HG03439 (cell line): ENCODE measurements around the gene GLT1D1.

ENCODE experiments used
- ATAC-seq: cut with Tn5 transposase; IDR thresholded peaks from one replicate; pipeline ENCODE4 v1.9.1; 2021; ENCODE audit warnings: mild to moderate bottlenecking, moderate library complexity; ENCODE audit not compliant: unreplicated experiment

The GLT1D1 gene

DNA sequence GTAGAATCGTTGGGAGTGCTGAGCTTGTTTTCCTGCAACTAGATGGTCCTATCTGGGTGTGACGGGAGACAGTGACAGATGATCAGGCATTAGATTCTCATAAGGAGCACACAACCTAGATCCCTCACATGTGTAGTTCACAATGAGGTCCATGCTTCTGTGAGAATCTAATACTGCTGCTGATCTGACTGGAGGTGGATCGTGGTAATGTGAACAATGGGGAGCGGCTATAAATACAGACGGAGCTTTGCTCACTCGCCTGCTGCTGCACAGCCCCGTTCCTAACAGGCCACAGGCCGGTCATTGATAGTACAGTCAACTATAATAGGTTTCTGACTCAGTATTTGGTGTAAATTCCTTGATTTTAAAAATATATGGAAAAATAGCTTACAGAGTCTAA, 138.8 kb downstream of the GLT1D1 start:
- ATAC-seq = no peak

DNA sequence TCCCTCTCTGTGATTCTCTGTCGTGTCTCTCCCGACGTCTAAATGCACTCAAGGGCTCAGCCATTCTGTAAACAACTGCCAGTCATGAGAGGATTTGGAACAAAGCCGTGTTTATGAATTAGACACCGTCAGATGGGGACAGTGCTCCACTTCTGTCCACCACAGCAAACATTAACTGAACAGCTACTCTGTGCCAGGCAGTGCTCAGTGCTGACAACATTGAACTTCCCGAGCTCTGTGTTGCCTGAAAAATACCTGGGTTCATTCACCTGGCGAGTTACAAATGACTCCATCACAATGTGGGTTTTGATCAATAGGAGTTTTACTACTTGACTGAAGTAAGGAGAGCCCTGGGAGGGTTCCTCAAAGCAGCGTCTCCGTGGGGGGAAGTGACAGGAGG, 139.3 kb downstream of the GLT1D1 start:
- no peak for ATAC-seq

DNA sequence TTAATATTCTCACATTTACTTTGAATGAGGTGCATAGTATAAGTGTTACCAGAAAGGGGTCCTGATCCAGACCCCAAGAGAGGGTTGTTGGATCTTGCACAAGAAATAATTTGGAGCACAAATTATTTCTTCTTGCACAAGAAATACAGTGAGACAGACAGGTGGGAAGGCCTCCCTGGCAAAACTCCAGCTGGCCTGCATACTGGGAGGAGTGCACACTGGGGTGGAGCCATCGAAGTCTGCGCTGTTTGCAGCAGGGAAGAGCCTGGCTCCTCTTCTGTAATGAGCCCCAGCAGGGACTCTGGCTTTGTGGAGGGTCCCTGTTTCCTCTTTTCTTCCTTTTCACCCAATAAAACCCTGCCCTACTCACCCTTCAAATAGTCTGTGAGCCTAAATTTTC, 141.6 kb downstream of the GLT1D1 start:
- ATAC-seq = no peak

DNA sequence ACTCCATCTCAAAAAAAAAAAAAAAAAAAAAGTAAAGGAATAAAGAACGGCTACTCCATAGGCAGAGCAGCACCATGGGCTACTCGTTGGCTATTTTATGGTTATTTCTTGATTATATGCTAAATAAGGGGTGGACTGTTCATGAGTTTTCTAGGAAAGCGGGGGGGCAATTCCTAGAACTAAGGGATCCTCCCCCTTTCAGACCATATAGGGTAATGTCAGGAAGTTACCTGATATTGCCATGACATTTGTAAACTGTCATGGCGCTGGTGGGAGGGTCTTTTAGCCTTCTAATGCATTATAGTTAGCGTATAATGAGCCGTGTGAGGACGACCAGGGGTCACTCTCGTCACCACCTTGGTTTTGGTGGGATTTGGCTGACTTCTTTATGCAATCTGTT, 142.3 kb downstream of the GLT1D1 start:
- no peak for ATAC-seq

DNA sequence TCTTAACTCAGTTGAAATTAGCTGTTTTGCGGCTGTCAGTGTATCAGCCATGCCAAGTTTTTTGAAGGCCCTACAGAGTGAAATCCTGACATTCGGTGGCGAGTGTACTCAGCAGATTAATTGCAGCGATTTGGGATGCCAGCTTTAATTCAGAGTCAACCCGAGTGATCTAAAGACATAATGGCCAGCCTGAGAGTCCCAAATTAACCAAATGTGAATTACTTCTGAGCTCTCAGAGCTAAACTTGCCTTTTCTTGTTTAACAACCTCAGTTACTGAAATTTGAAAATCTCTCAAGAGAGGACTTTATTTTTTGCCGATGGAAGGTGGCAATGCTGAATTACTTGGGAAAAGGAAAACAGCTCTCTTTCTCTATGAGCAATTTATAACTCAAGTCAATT, 148.5 kb downstream of the GLT1D1 start:
- ATAC-seq = no peak

DNA sequence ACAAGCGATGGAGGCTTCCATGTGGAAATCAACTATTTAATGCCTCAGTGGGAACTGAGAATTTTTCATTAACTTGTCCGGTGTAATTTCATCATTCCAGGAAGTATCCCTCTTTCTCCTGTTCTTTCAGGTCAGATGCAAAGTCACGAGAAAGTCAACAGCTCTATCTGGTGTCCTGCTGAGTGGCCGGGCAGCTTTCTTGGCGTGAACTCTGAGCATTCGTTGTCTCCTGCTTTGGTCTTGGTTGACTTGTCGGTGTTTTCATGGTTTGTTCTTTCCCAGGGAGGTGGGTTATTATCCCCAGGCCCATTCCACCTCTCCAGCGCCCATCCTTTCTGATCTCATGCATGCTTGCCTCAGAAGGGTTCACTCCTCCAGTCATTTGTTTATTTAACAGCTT, 149.1 kb downstream of the GLT1D1 start:
- no peak for ATAC-seq

DNA sequence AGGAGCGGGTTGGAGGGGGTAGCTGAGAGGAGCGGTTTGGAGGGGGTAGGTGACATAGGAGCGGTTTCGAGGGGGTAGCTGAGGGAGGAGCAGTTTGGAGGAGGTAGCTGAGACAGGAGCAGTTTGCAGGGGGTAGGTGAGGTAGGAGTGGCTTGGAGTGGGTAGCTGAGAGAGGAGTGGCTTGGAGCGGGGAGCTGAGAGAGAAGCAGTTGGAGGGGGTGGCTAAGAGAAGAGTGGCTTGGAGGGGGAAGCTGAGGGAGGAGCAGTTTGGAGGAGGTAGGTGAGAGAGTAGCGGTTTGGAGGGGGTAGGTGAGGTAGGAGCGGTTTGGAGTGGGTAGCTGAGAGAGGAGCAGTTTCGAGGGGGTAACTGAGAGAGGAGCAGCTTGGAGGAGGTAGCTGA, 152.1 kb downstream of the GLT1D1 start:
- no peak for ATAC-seq

DNA sequence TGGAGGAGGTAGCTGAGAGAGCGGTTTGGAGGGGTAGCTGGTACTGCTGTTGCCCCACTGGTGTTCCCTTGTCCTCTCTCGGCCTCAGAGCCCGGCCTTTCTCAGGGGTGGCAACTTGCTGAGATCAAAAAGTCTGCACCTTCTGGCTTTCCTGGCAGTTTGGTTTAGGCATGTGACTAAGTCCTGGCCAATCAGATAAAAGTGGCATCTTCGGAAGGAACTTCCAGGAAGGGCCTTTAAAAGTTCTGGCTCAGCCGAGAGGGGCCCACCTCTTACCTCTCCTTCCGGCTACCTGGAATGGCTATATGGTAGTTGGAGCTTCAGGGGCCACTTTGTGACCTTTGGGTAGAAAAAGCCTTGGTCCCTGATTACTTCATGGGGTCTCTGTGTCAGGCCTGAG, 152.6 kb downstream of the GLT1D1 start:
- no peak for ATAC-seq

DNA sequence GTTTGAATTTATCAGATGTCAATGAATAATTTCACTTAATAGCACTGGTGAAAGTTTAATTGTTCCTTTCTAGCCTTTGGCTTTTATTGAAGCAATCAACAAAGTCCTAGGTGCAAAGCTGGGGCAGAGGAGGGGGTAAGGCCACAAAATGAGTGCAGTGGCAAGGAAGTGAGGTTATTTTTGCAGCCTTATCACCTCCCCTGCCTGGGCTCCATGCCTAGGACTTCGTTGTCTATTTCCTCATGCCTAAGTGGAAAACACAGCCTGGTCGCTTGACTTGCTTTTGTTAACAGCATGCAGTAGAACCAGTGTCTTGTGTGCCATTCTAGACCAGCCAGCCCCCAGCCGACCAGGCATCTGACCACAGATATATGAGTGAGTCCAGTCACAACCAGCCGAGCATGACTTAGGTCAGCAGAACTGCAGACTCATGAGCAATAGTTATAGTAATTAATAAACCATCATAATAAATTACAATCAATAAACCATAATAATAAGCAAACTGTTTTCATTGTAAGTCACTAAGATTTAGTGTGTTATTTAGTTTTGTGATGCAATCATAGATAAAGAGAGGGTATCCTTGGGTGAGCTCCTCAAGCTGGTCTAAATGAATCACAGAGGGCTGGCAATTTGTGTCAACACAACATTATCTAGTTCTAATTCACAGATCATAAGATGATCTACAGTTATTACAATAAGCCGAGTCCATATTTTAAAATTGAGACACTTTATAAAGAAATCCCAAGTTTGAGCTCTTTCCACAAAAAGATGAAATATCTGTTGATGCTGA, 156.8 kb downstream of the GLT1D1 start:
- ATAC-seq = no peak

DNA sequence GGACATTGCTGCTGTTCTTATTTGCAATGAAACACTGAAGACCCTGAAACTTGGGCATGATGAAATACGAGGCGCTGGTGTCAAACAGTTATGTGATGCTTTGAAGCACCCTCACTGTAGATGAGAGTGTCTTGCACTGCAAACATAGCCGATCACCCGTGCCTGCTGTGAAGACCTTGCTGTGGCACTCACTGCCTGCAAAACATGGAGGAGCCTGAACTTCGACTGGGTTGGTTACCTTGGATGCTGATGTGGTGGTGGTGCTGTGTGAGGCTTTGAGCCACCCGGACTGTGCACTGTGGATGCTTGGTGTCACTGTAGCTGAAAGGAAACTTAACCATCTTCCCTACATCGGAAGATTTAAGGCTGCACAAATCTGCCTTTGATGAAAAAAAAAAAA, 162.9 kb downstream of the GLT1D1 start:
- no peak for ATAC-seq

DNA sequence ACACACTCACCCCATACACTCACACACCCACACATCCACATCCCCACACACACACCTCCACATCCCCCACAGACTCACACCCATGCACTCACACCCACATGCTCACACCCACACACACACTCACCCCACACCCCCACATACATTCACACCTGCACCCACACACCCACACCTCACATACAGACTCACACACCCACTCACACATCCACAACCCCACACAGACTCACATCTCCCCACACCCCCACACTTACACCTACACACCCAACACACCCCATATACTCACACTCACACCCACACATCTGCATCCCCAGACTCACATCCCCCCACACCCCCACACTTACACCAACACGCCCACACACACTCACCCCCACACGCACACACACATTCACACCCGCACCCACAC, 171.8 kb downstream of the GLT1D1 start:
- ATAC-seq = no peak

DNA sequence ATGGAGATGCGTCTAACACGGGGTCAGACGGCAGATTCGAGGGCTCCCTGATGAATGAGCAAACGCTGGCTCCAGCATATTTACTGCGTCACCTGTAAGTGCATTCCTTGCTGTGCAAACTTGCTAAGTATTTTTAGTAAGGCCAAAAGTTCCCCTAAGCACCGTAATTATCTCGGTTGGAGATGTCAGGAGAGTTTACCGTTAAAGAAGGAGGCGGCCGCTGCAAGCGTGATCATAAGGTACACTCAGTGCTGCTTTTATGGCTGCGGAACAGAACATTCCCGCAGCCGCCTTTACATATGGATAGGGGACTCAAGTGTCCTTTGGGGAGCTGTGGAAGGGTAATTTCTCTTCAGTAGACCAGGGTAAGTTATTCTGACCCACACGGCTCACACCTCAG, 175.6 kb downstream of the GLT1D1 start:
- no peak for ATAC-seq
